Omental fat pad (tissue), 4 donors: Measurements from ENCODE around the gene ADI1. TPM values are rescaled to one million over a fixed set of nuclear protein-coding genes. Genes with fewer than 3 reads are reported as not detected.
"Not testable (repeated sequence)": the region's sequence is repeated elsewhere in the genome, so short reads cannot be mapped to it uniquely, and the experiment has no call there.

Source experiments
- ATAC-seq: fragments of 150-250 bp; one replicate; pipeline ENCODE4 v1.9.1; 2016; ENCODE audit warnings: mild to moderate bottlenecking, moderate library complexity; ENCODE audit not compliant: low FRiP score
- DNase-seq: peaks from one replicate; pipeline ENCODE4 v3.0.0-alpha.2; 2019; ENCODE audit warnings: low spot score
- total RNA-seq, 4 donors: library from RNA; depleted of rRNA; stranded (reverse); fragments of >200 nt; gene quantifications; one replicate each; pipeline ENCODE4 v1.1.0, GENCODE V29; 2016
- TF ChIP-seq, protein P1 (sequence below), 3 donors: fragments of 450-650 bp; IDR thresholded peaks; one replicate each; pipeline ENCODE4 v1.5.1; 2016 to 2017; ENCODE audit warnings: antibody characterized with exemption in 3 of 3, mild to moderate bottlenecking in 3 of 3, moderate library complexity in 2 of 3

The ADI1 gene
- total RNA-seq, 4 donors from 2014 or later = 54.6 to 117 (median 71.3) TPM

DNA sequence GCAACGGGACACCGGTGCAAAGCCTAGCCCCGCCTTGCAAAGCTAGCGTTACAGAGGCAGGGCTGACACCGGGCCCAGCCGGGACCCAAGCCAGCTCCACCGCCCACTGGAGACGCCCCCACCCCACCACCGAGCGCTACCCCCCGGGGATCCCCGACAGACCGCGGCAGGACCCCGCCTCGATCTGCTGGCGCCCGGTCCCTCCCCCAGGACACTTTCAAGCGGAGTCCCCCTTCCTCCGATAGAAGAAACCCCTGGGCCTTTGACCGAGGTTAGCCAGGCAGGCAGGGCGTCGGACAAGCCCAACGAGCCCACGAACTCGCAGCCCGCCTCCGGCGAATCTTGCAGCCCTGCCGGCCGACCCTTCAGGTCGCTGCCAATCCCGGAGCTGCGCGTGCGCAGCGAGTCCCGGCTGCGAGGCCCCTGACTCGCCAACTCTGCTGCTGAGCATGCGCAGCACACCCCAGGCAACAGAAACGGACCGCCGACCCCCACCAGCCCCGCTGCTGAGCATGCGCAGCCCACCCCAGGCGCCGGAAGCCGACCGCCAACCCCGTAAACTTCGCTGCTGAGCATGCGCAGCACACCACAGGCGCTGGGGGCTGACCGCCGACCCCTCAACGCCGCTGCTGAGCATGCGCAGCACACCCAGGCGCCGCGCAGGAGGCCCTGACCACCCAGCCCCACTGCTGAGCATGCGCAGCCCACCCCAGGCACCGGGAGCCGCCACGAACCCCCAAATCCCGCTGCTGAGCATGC is 656 bp downstream of the ADI1 start:
- ATAC-seq (peak; percentile 96), DNase-seq (peak; percentile 83)
- TF ChIP-seq, protein P1, sequence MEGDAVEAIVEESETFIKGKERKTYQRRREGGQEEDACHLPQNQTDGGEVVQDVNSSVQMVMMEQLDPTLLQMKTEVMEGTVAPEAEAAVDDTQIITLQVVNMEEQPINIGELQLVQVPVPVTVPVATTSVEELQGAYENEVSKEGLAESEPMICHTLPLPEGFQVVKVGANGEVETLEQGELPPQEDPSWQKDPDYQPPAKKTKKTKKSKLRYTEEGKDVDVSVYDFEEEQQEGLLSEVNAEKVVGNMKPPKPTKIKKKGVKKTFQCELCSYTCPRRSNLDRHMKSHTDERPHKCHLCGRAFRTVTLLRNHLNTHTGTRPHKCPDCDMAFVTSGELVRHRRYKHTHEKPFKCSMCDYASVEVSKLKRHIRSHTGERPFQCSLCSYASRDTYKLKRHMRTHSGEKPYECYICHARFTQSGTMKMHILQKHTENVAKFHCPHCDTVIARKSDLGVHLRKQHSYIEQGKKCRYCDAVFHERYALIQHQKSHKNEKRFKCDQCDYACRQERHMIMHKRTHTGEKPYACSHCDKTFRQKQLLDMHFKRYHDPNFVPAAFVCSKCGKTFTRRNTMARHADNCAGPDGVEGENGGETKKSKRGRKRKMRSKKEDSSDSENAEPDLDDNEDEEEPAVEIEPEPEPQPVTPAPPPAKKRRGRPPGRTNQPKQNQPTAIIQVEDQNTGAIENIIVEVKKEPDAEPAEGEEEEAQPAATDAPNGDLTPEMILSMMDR (IDR thresholded peaks at IDR 0.05) = no peak

GRCh38 chr2:3517948-3518495 is 1.3 kb downstream of the ADI1 start:
- TF ChIP-seq, protein P1 (IDR thresholded peaks at IDR 0.05) = no peak
- ATAC-seq (no peak), DNase-seq (no peak)

DNA sequence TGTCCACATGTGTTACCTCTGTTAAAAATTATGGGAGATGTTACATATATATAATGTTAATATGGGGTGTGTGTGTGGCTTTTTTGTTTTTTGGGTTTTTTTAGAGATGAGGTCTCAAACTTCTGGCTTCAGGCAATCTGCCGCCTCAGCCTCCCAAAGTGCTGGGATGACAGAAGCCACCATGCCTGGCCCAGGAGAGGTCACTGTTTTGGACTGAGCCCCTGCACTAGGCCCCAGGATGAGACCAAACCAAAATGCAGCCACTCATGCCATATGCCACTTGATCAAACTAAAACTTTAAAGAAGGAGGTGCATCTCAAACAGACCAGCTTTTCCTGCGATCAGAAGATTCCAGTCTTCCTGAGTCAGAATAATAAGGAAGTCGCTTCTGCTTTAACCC is 2.5 kb downstream of the ADI1 start:
- ATAC-seq (no peak), DNase-seq (no peak)
- TF ChIP-seq, protein P1 (IDR thresholded peaks at IDR 0.05) = no peak

- not testable (repeated sequence) for DNase-seq, ATAC-seq
These were observed 3.9 kb downstream of the ADI1 start for GRCh38 chr2:3515438-3515837.

- ATAC-seq (no peak), DNase-seq (no peak)
- TF ChIP-seq, protein P1 (IDR thresholded peaks at IDR 0.05) = no peak
These were observed 6.1 kb downstream of the ADI1 start for GRCh38 chr2:3513026-3513810.

GRCh38 chr2:3512086-3512485 is 7.2 kb downstream of the ADI1 start:
- no peak for ATAC-seq
- no peak for DNase-seq
- TF ChIP-seq, protein P1 (IDR thresholded peaks at IDR 0.05) = no peak

- DNase-seq (no peak), ATAC-seq (no peak)
- TF ChIP-seq, protein P1 (IDR thresholded peaks at IDR 0.05) = no peak
These were observed 13.6 kb downstream of the ADI1 start for GRCh38 chr2:3505771-3506170.
